BJ (cell line): ENCODE data around the gene ZNF236. TPM values are rescaled to one million over a fixed set of nuclear protein-coding genes. Genes with fewer than 3 reads are reported as not detected.

Experiments used
- CTCF ChIA-PET: fragments of 350-600 bp; formaldehyde crosslinking; extraction: SDS; loops from one replicate; lab custom pipeline; 2021; ENCODE audit warnings: antibody characterized with exemption, inconsistent platforms; lab: Yijun Ruan, JAX
- POLR2A ChIA-PET: fragments of 300-600 bp; sonication (Branson Sonifier 250); formaldehyde crosslinking; extraction: SDS; loops from one replicate; lab custom pipeline; 2021; ENCODE audit warnings: antibody characterized with exemption; lab: Charles Lee
- DNase-seq: peaks from one replicate; pipeline ENCODE4 v3.0.0-alpha.2; 2011; ENCODE audit warnings: low read depth
- H3K27me3 ChIP-seq: 2 replicates; pipeline ENCODE4 v1.6.0; 2011; ENCODE audit warnings: low read length; ENCODE audit not compliant: control insufficient read depth, insufficient read depth
- H3K36me3 ChIP-seq: 2 replicates; pipeline ENCODE4 v1.5.1; 2011; ENCODE audit warnings: low read length; ENCODE audit not compliant: control insufficient read depth, insufficient read depth
- H3K4me3 ChIP-seq: 2 replicates; pipeline ENCODE4 v1.5.1; 2011; ENCODE audit warnings: low read depth, mild to moderate bottlenecking, control low read depth, low read length
- polyA plus RNA-seq: library from polyadenylated mRNA; depleted of rRNA; stranded (reverse); fragments of >200 nt; gene quantifications from 2 replicates; pipeline ENCODE4 v1.2.3, GENCODE V29; 2011
- TF ChIP-seq, protein P1 (sequence below): IDR thresholded peaks from 2 replicates; pipeline ENCODE4 v1.5.1; 2011; ENCODE audit warnings: low read depth, mild to moderate bottlenecking, control low read depth, inconsistent platforms, low read length, moderate library complexity; ENCODE audit not compliant: insufficient read depth

The ZNF236 gene
- polyA plus RNA-seq, 1 experiment, result 5.1 TPM

DNA sequence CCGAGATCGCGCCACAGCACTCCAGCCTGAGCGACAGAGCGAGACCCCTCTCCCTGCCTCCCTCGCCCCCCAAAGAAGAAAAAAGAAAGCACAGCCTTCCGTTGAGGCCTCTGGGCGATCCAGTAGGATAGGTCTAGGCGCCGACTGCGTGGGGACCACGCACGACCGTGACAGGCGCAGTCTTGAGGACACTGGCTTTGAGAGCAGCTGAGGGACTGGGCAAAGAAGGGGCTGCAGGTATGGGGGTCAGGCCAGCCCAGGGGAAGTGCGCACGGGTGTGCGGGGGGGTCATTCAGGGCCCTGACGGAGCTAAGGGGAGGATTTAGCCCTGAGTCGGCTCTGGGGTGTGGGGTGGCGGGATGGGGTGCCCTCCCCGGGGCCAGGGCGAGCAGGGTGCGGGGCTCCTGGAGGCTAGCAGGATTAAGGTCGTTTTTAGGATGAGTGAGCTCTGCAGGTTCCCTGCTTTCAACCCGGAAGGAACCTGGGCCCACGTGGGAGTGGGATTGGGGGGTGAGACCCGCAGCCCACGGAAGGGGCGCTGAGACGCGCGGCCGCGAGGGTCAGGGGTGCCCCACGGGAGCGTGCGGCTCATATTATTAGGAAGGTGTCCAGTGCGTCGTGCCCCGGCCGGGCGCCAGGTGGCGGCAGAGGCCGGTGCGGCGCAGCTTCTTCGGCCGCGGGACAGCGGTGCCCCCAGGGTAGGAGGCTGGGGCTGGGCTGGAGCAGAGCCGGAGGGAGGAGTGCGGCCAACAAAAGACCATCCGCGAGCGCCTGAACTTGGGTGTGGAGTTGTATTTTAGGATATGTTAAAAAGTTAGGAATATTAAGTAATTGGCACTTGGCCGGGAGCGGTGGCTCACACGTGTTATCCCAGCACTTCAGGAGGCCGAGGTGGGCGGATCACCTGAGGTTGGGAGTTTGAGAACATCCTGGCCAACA is 20.5 kb upstream of the ZNF236 start:
- TF ChIP-seq, protein P1, sequence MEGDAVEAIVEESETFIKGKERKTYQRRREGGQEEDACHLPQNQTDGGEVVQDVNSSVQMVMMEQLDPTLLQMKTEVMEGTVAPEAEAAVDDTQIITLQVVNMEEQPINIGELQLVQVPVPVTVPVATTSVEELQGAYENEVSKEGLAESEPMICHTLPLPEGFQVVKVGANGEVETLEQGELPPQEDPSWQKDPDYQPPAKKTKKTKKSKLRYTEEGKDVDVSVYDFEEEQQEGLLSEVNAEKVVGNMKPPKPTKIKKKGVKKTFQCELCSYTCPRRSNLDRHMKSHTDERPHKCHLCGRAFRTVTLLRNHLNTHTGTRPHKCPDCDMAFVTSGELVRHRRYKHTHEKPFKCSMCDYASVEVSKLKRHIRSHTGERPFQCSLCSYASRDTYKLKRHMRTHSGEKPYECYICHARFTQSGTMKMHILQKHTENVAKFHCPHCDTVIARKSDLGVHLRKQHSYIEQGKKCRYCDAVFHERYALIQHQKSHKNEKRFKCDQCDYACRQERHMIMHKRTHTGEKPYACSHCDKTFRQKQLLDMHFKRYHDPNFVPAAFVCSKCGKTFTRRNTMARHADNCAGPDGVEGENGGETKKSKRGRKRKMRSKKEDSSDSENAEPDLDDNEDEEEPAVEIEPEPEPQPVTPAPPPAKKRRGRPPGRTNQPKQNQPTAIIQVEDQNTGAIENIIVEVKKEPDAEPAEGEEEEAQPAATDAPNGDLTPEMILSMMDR, result peak; percentile 83
- no peak for DNase-seq
- H3K4me3 ChIP-seq, result peak overlapping the region; percentile 37
- POLR2A ChIA-PET, result no interaction called here
- H3K27me3 ChIP-seq, result no peaks in the 10 kb centered on the region; the same call in 1 of the 2 replicates
- no peaks in the 10 kb centered on the region for H3K36me3 ChIP-seq
- CTCF ChIA-PET, result interaction anchor here (0.7 to 5.6 kb wide), 35 partner anchors 7 to 444 kb away, joined by 3 to 166 read pairs (median 4); partner anchors contain the start of gene ZNF236

DNA sequence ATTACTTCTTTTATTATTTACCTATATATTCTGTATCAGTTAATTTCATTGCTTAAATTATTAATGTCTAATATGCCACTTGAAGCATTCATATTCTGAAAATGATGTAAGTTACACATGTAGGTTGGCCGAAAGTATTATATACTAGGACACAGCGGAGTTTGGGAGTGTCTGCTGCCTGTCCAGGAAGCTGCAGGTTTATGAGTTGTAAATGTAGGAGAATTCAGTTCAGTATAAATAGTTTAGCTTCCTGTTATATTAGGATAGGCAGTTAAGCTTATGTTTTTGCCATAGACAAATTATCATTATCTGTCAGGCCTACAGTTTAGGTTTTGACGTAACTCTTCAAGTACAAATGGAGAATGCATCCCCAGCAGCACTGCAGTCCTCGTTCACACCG is 18.9 kb upstream of the ZNF236 start:
- H3K4me3 ChIP-seq, result no peak overlapping the region
- TF ChIP-seq, protein P1, result no peak
- ChIA-PET CTCF (interaction anchor here (0.7 to 5.6 kb wide), 29 partner anchors 8 to 409 kb away, joined by 3 to 166 read pairs (median 4); partner anchors contain the start of gene ZNF236), POLR2A (no interaction called here)
- no peak for DNase-seq
- no peaks in the 10 kb centered on the region; the same call in 1 of the 2 replicates for H3K27me3 ChIP-seq
- H3K36me3 ChIP-seq, result no peaks in the 10 kb centered on the region

DNA sequence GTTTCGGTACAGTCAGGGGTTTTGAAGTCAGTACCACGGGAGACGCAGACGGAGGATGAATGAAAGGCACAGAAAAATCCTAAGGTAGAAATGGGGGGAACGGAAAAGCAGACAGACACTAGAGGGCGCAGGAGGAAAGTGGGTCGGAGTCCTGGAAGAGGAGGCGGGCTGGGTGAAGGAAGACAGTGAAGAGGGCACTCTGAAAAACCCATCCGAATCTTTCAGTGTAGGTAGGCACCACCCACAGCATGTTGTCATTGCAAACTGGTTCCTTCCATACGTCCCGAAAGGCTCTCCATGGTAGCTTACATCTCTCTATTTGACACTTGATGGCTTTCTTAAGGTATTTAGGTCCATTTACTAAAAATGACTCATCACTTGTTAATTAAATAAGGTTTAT is 18.5 kb upstream of the ZNF236 start:
- Histone ChIP-seq H3K4me3 (no peak overlapping the region), H3K36me3 (no peaks in the 10 kb centered on the region), H3K27me3 (no peaks in the 10 kb centered on the region; the same call in 1 of the 2 replicates)
- ChIA-PET CTCF (interaction anchor here (0.7 to 5.6 kb wide), 22 partner anchors 10 to 408 kb away, joined by 3 to 166 read pairs (median 8); partner anchors contain the start of gene ZNF236), POLR2A (no interaction called here)
- TF ChIP-seq, protein P1, result peak; percentile 91
- no peak for DNase-seq

DNA sequence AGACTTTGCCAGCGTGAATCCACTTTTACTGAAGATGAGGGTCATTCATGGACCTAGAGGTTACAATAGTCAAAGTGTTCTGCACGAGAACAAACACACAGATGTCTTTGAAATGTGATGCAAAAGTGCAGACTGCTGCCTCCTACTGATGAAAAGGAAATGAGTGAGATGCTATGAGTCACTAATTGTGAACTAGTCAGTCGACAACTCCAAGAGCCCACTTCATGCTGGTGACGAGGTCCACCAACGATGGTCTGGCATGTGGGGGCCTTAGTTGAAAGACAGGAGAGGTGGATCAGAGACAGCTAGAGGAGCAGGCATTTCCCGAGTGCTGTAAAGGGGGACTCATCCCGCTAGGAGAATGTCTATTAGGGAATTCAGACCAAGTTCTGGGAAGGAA is 17.1 kb upstream of the ZNF236 start:
- DNase-seq, result no peak
- Histone ChIP-seq H3K27me3 (no peaks in the 10 kb centered on the region; the same call in 1 of the 2 replicates), H3K4me3 (no peak overlapping the region), H3K36me3 (no peaks in the 10 kb centered on the region)
- CTCF ChIA-PET, result interaction anchor here (1.0 kb wide), 2 partner anchors 11 to 178 kb away, joined by 3 to 8 read pairs; no protein-coding TSS in a partner anchor
- POLR2A ChIA-PET, result no interaction called here
- TF ChIP-seq, protein P1, result no peak

DNA sequence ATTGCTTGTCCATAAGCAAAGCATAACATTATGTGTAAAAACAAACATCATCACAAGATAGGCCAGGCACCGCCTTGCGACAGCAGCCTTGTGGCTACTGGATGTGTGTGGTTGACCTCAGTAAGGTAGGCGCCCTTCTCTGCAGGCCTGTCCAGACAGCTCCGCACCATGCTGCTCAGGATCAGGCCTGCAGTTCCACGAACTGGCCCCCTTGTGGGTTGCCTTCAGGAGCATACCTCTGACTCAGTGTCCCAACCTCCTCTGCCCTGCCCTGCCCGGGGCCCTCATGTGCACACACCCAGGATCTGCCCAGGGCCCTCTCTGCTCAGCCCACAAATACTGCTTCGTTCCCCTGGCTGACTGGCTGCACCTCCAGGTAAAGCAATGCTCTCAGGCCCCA is 16.1 kb upstream of the ZNF236 start:
- no peaks in the 10 kb centered on the region for H3K27me3 ChIP-seq
- POLR2A ChIA-PET, result no interaction called here
- TF ChIP-seq, protein P1, result no peak
- H3K4me3 ChIP-seq, result no peak overlapping the region
- CTCF ChIA-PET, result interaction anchor here (1.0 to 1.7 kb wide), 3 partner anchors 10 to 177 kb away, joined by 3 to 8 read pairs (median 8); no protein-coding TSS in a partner anchor
- no peaks in the 10 kb centered on the region for H3K36me3 ChIP-seq
- DNase-seq, result no peak
